OCI-LY3 (cell line): ENCODE measurements around the gene GPATCH3.
"Not testable (repeated sequence)": the region's sequence is repeated elsewhere in the genome, so short reads cannot be mapped to it uniquely, and the experiment has no call there.

Source experiments
- H2AFZ ChIP-seq: fragments of 200-600, 300-600 bp; shearing (Covaris generic); 2 replicates; pipeline ENCODE4 v1.6.0; 2014; ENCODE audit warnings: antibody characterized with exemption, low read depth, low read length
- H3K27ac ChIP-seq: fragments of 200-600, 300-600 bp; sonication (generic); 2 replicates; pipeline ENCODE4 v1.5.1; 2014; ENCODE audit warnings: mild to moderate bottlenecking, low read length, moderate library complexity, mixed read lengths
- H3K27me3 ChIP-seq: fragments of 200-600, 300-600 bp; sonication (generic); 2 replicates; pipeline ENCODE4 v1.6.1; 2014; ENCODE audit warnings: low read depth, low read length, mixed read lengths
- H3K36me3 ChIP-seq: fragments of 200-600, 300-600 bp; sonication (generic); replicated peaks from 2 replicates; pipeline ENCODE3; 2014; ENCODE audit warnings: low read depth, low read length, mixed read lengths
- H3K4me1 ChIP-seq: fragments of 300-600, 200-600 bp; sonication (generic); 2 replicates; pipeline ENCODE4 v1.6.1; 2014; ENCODE audit warnings: low read length, mixed read lengths
- H3K4me2 ChIP-seq: fragments of 200-600, 300-600 bp; sonication (generic); 2 replicates; pipeline ENCODE4 v1.6.1; 2014; ENCODE audit warnings: low read length, mixed read lengths
- H3K4me3 ChIP-seq: fragments of 300-600, 200-600 bp; sonication (generic); 2 replicates; pipeline ENCODE4 v1.5.1; 2014; ENCODE audit warnings: antibody characterized with exemption, mild to moderate bottlenecking, low read length, moderate library complexity
- H3K79me2 ChIP-seq: fragments of 300-600, 200-600 bp; shearing (Covaris generic); 2 replicates; pipeline ENCODE4 v1.6.1; 2014; ENCODE audit warnings: mild to moderate bottlenecking, low read length, mixed read lengths
- H3K9ac ChIP-seq: fragments of 300-600, 200-600 bp; shearing (Covaris generic); 2 replicates; pipeline ENCODE4 v1.6.0; 2014; ENCODE audit warnings: mild to moderate bottlenecking, low read length, moderate library complexity
- H3K9me3 ChIP-seq: fragments of 200-600, 300-600 bp; shearing (Covaris generic); 2 replicates; pipeline ENCODE4 v1.6.1; 2014; ENCODE audit warnings: low read length, mixed read lengths; ENCODE audit not compliant: insufficient read depth
- H4K20me1 ChIP-seq: fragments of 200-600, 300-600 bp; sonication (generic); 2 replicates; pipeline ENCODE4 v1.6.1; 2016; ENCODE audit warnings: low read length, mixed read lengths; ENCODE audit not compliant: insufficient read depth
- CTCF ChIP-seq: fragments of 200-600, 300-600 bp; sonication (generic); IDR thresholded peaks from 2 replicates; pipeline ENCODE4 v1.5.1; 2014; ENCODE audit warnings: antibody characterized with exemption, low read length, low read depth
- EZH2phosphoT487 ChIP-seq: fragments of 200-600 bp; shearing (Covaris generic); IDR thresholded peaks from 2 replicates; pipeline ENCODE4 v1.6.1; 2018; ENCODE audit warnings: antibody characterized with exemption, mixed run types, low read depth

GPATCH3 gene

GRCh38 chr1:26889551-26890466 is 10.5 kb downstream of the GPATCH3 start, which contains the start of gene GPN2:
GPN2 (minus strand) TSS chr1:26890283; CDS start chr1:26890096, 187 bp downstream.
- TF ChIP-seq CTCF (no peak), EZH2phosphoT487 (no peak)
- Histone ChIP-seq H4K20me1 (no peaks in the 10 kb centered on the region), H3K4me3 (peak within 1 kb of the TSS; percentile 97), H3K4me1 (peaks cover 9% of the 10 kb centered on the region), H3K4me2 (peak within 1 kb of the TSS; percentile 73), H3K79me2 (peaks cover 18% of the 10 kb centered on the region), H3K27ac (peak within 1 kb of the TSS; percentile 59), H3K9me3 (no peaks in the 10 kb centered on the region), H2AFZ (peak within 1 kb of the TSS; percentile 84), H3K27me3 (no peaks in the 10 kb centered on the region), H3K9ac (peak within 1 kb of the TSS; percentile 85), H3K36me3 (peaks cover 12% of the 10 kb centered on the region)

GRCh38 chr1:26888231-26888630 is 12.0 kb downstream of the GPATCH3 start:
- H3K27ac ChIP-seq = no peak overlapping the region
- H3K9ac ChIP-seq = no peak overlapping the region
- no peaks in the 10 kb centered on the region for H3K9me3 ChIP-seq
- H4K20me1 ChIP-seq = no peaks in the 10 kb centered on the region
- no peak overlapping the region for H3K4me3 ChIP-seq
- no peaks in the 10 kb centered on the region for H3K27me3 ChIP-seq
- H3K36me3 ChIP-seq = peaks cover 17% of the 10 kb centered on the region
- H3K79me2 ChIP-seq = peaks cover 18% of the 10 kb centered on the region
- no peak overlapping the region for H2AFZ ChIP-seq
- no peak overlapping the region for H3K4me2 ChIP-seq
- TF ChIP-seq CTCF (no peak), EZH2phosphoT487 (no peak)
- peaks cover 9% of the 10 kb centered on the region for H3K4me1 ChIP-seq

GRCh38 chr1:26887125-26887524 is 13.1 kb downstream of the GPATCH3 start:
- Histone ChIP-seq H4K20me1 (no peaks in the 10 kb centered on the region), H3K4me2 (no peak overlapping the region), H3K27ac (no peak overlapping the region), H3K36me3 (peaks cover 23% of the 10 kb centered on the region), H3K79me2 (peaks cover 18% of the 10 kb centered on the region), H3K4me1 (peaks cover 9% of the 10 kb centered on the region), H3K27me3 (no peaks in the 10 kb centered on the region), H3K9me3 (no peaks in the 10 kb centered on the region), H3K9ac (no peak overlapping the region), H2AFZ (no peak overlapping the region), H3K4me3 (no peak overlapping the region)
- TF ChIP-seq CTCF (peak; percentile 31), EZH2phosphoT487 (no peak)

- Histone ChIP-seq H3K9me3 (no peaks in the 10 kb centered on the region), H3K79me2 (no peaks in the 10 kb centered on the region), H2AFZ (no peak overlapping the region), H3K27me3 (no peaks in the 10 kb centered on the region), H3K36me3 (peaks cover 21% of the 10 kb centered on the region), H3K9ac (no peak overlapping the region), H4K20me1 (no peaks in the 10 kb centered on the region), H3K4me2 (no peak overlapping the region), H3K4me3 (no peak overlapping the region), H3K27ac (no peak overlapping the region), H3K4me1 (no peaks in the 10 kb centered on the region)
- no peak for TF ChIP-seq EZH2phosphoT487
- no peak for TF ChIP-seq CTCF
Observed at GRCh38 chr1:26882696-26883463, 17.4 kb downstream of the GPATCH3 start.

- not testable (repeated sequence) for H3K79me2 ChIP-seq, H3K4me1 ChIP-seq, H3K4me3 ChIP-seq, H4K20me1 ChIP-seq, H3K27me3 ChIP-seq, H3K27ac ChIP-seq, H3K4me2 ChIP-seq, H3K9me3 ChIP-seq, H2AFZ ChIP-seq, H3K9ac ChIP-seq
- H3K36me3 ChIP-seq = peaks cover 28% of the 10 kb centered on the region
Observed at GRCh38 chr1:26881611-26882010, 18.7 kb downstream of the GPATCH3 start.
